Immature natural killer cell (primary cell): ENCODE data around the gene DOCK10. TPM values are rescaled to one million over a fixed set of nuclear protein-coding genes. Genes with fewer than 3 reads are reported as not detected.

Experiments
- DNase-seq, 3 donors: peaks; one replicate each; pipeline ENCODE4 v3.0.0; 2022; ENCODE audit warnings: mixed read lengths in 1 of 3
- H3K27ac Mint-ChIP-seq, 6 donors: one replicate each; pipeline ENCODE4 v1.8.0; 2020; ENCODE audit warnings: mixed read lengths in 6 of 6, mild to moderate bottlenecking in 5 of 6, inconsistent platforms in 4 of 6, moderate library complexity in 3 of 6
- H3K27me3 Mint-ChIP-seq, 3 donors: one replicate each; pipeline ENCODE4 v1.8.0; 2020 to 2021; ENCODE audit warnings: low read depth in 3 of 3, mild to moderate bottlenecking in 3 of 3, mixed read lengths in 3 of 3, moderate library complexity in 3 of 3, inconsistent platforms in 1 of 3
- H3K36me3 Mint-ChIP-seq, 3 donors: one replicate each; pipeline ENCODE4 v1.8.0; 2020; ENCODE audit warnings: mixed read lengths in 3 of 3, inconsistent platforms in 2 of 3, mild to moderate bottlenecking in 2 of 3
- H3K4me1 Mint-ChIP-seq, 2 donors: one replicate each; pipeline ENCODE4 v1.8.0; 2020; ENCODE audit warnings: inconsistent platforms in 2 of 2, mild to moderate bottlenecking in 2 of 2, mixed read lengths in 2 of 2, moderate library complexity in 1 of 2
- H3K4me3 Mint-ChIP-seq, 5 donors: one replicate each; pipeline ENCODE4 v1.8.0; 2020; ENCODE audit warnings: mild to moderate bottlenecking in 5 of 5, mixed read lengths in 5 of 5, inconsistent platforms in 3 of 5, moderate library complexity in 3 of 5
- H3K9me3 Mint-ChIP-seq, 6 donors: one replicate each; pipeline ENCODE4 v1.8.0; 2020; ENCODE audit warnings: mild to moderate bottlenecking in 6 of 6, mixed read lengths in 6 of 6, inconsistent platforms in 4 of 6, moderate library complexity in 3 of 6
- polyA plus RNA-seq, 3 donors: library from polyadenylated mRNA; unstranded; fragments of 300-500 nt; fragmentation: Illumina TruSeq; gene quantifications; one replicate each; pipeline ENCODE4 v1.2.3, GENCODE V29; 2021

Gene DOCK10
- polyA plus RNA-seq, 3 donors from 2014 or later = 10.2 to 61.9 (median 22.9) TPM

GRCh38 chr2:224820283-224820991, 221.8 kb downstream of the DOCK10 start:
- DNase-seq = no peak
- H3K27me3 Mint-ChIP-seq = peaks cover 0 to 7% (median 0%) of the 10 kb centered on the region in 3 donors
- H3K27ac Mint-ChIP-seq = peak overlapping the region in 1 of 6 donors; percentile 73
- no peak overlapping the region for H3K4me3 Mint-ChIP-seq
- H3K4me1 Mint-ChIP-seq = no peaks in the 10 kb centered on the region
- no peaks in the 10 kb centered on the region for H3K9me3 Mint-ChIP-seq
- H3K36me3 Mint-ChIP-seq = peaks cover 16 to 61% (median 20%) of the 10 kb centered on the region in 3 donors

GRCh38 chr2:224819075-224819474, 223.2 kb downstream of the DOCK10 start:
- H3K4me1 Mint-ChIP-seq = no peaks in the 10 kb centered on the region
- H3K36me3 Mint-ChIP-seq = peaks cover 21 to 61% (median 21%) of the 10 kb centered on the region in 3 donors
- peaks cover 0 to 2% (median 0%) of the 10 kb centered on the region in 3 donors for H3K27me3 Mint-ChIP-seq
- no peak for DNase-seq
- peak overlapping the region in 2 of 6 donors; percentile 1 to 77 for H3K27ac Mint-ChIP-seq
- H3K4me3 Mint-ChIP-seq = no peak overlapping the region
- H3K9me3 Mint-ChIP-seq = no peaks in the 10 kb centered on the region

- H3K9me3 Mint-ChIP-seq = no peaks in the 10 kb centered on the region
- no peak for DNase-seq
- H3K36me3 Mint-ChIP-seq = peaks cover 21 to 66% (median 26%) of the 10 kb centered on the region in 3 donors
- no peak overlapping the region for H3K4me3 Mint-ChIP-seq
- peak overlapping the region in 1 of 6 donors; percentile 21 for H3K27ac Mint-ChIP-seq
- H3K27me3 Mint-ChIP-seq = peaks cover 0 to 2% (median 0%) of the 10 kb centered on the region in 3 donors
- no peaks in the 10 kb centered on the region for H3K4me1 Mint-ChIP-seq
Measured at GRCh38 chr2:224817676-224818075, 224.6 kb downstream of the DOCK10 start.

GRCh38 chr2:224816816-224817215, 225.5 kb downstream of the DOCK10 start:
- DNase-seq = no peak
- peaks cover 0 to 2% of the 10 kb centered on the region in 2 donors for H3K4me1 Mint-ChIP-seq
- H3K27me3 Mint-ChIP-seq = peaks cover 0 to 2% (median 0%) of the 10 kb centered on the region in 3 donors
- peak overlapping the region in 4 of 6 donors; percentile 8 to 50 (median 26) for H3K27ac Mint-ChIP-seq
- peaks cover 27 to 64% (median 31%) of the 10 kb centered on the region in 3 donors for H3K36me3 Mint-ChIP-seq
- H3K9me3 Mint-ChIP-seq = no peaks in the 10 kb centered on the region
- no peak overlapping the region for H3K4me3 Mint-ChIP-seq

- Mint-ChIP-seq H3K27ac (no peak overlapping the region), H3K27me3 (peaks cover 0 to under 1% (median 0%) of the 10 kb centered on the region in 3 donors), H3K36me3 (peaks cover 22 to 56% (median 33%) of the 10 kb centered on the region in 3 donors), H3K4me3 (no peak overlapping the region), H3K9me3 (peaks cover 0 to 2% (median 0%) of the 10 kb centered on the region in 6 donors), H3K4me1 (peaks cover 0 to 3% of the 10 kb centered on the region in 2 donors)
- no peak for DNase-seq
Measured at GRCh38 chr2:224813578-224813977, 228.7 kb downstream of the DOCK10 start.

- H3K27ac Mint-ChIP-seq = peak overlapping the region in 1 of 6 donors; percentile 5
- peaks cover 0 to 1% (median 0%) of the 10 kb centered on the region in 3 donors for H3K27me3 Mint-ChIP-seq
- no peak overlapping the region for H3K4me3 Mint-ChIP-seq
- DNase-seq = no peak
- H3K36me3 Mint-ChIP-seq = peaks cover 10 to 54% (median 20%) of the 10 kb centered on the region in 3 donors
- H3K9me3 Mint-ChIP-seq = peaks cover 0 to 2% (median 0%) of the 10 kb centered on the region in 6 donors
- peaks cover 0 to 3% of the 10 kb centered on the region in 2 donors for H3K4me1 Mint-ChIP-seq
Measured at GRCh38 chr2:224807153-224807964, 234.9 kb downstream of the DOCK10 start.

- H3K9me3 Mint-ChIP-seq = no peaks in the 10 kb centered on the region
- no peak overlapping the region for H3K4me3 Mint-ChIP-seq
- peaks cover 5 to 59% (median 35%) of the 10 kb centered on the region in 3 donors for H3K36me3 Mint-ChIP-seq
- H3K27me3 Mint-ChIP-seq = peaks cover 0 to 1% (median 0%) of the 10 kb centered on the region in 3 donors
- no peak for DNase-seq
- H3K27ac Mint-ChIP-seq = no peak overlapping the region
- no peaks in the 10 kb centered on the region for H3K4me1 Mint-ChIP-seq
Measured at GRCh38 chr2:224803930-224804329, 238.3 kb downstream of the DOCK10 start.

GRCh38 chr2:224802407-224802806, 239.9 kb downstream of the DOCK10 start:
- H3K4me1 Mint-ChIP-seq = no peaks in the 10 kb centered on the region

GRCh38 chr2:224801360-224801759, 240.9 kb downstream of the DOCK10 start:
- Mint-ChIP-seq H3K4me3 (no peak overlapping the region), H3K9me3 (no peaks in the 10 kb centered on the region), H3K27me3 (peaks cover 0 to 2% (median 0%) of the 10 kb centered on the region in 3 donors), H3K27ac (no peak overlapping the region), H3K36me3 (peaks cover 14 to 63% (median 36%) of the 10 kb centered on the region in 3 donors), H3K4me1 (no peaks in the 10 kb centered on the region)
- DNase-seq = no peak

More at GRCh38 chr2:224802407-224802806, 239.9 kb downstream of the DOCK10 start:
- DNase-seq = no peak
- no peak overlapping the region for H3K4me3 Mint-ChIP-seq
- no peak overlapping the region for H3K27ac Mint-ChIP-seq
- no peaks in the 10 kb centered on the region for H3K9me3 Mint-ChIP-seq
- H3K36me3 Mint-ChIP-seq = peaks cover 12 to 59% (median 35%) of the 10 kb centered on the region in 3 donors
- peaks cover 0 to 2% (median 0%) of the 10 kb centered on the region in 3 donors for H3K27me3 Mint-ChIP-seq

- Mint-ChIP-seq H3K4me1 (no peaks in the 10 kb centered on the region), H3K36me3 (peaks cover 16 to 67% (median 43%) of the 10 kb centered on the region in 3 donors), H3K27ac (peak overlapping the region in 1 of 6 donors; percentile 17), H3K4me3 (no peak overlapping the region), H3K9me3 (no peaks in the 10 kb centered on the region), H3K27me3 (peaks cover 0 to 2% (median 0%) of the 10 kb centered on the region in 3 donors)
- no peak for DNase-seq
Measured at GRCh38 chr2:224799691-224800090, 242.6 kb downstream of the DOCK10 start.

- peaks cover 27 to 72% (median 57%) of the 10 kb centered on the region in 3 donors for H3K36me3 Mint-ChIP-seq
- H3K9me3 Mint-ChIP-seq = no peaks in the 10 kb centered on the region
- H3K4me3 Mint-ChIP-seq = no peak overlapping the region
Measured at GRCh38 chr2:224798180-224798579, 244.1 kb downstream of the DOCK10 start.

GRCh38 chr2:224796695-224797305, 245.5 kb downstream of the DOCK10 start:
- Mint-ChIP-seq H3K27me3 (peaks cover 0 to 2% (median 0%) of the 10 kb centered on the region in 3 donors), H3K4me1 (no peaks in the 10 kb centered on the region), H3K27ac (peak overlapping the region in 2 of 6 donors; percentile 6 to 23), H3K9me3 (no peaks in the 10 kb centered on the region), H3K36me3 (peaks cover 27 to 61% (median 53%) of the 10 kb centered on the region in 3 donors), H3K4me3 (no peak overlapping the region)
- DNase-seq = no peak

More at GRCh38 chr2:224798180-224798579, 244.1 kb downstream of the DOCK10 start:
- DNase-seq = no peak
- Mint-ChIP-seq H3K27ac (peak overlapping the region in 2 of 6 donors; percentile 14 to 44), H3K4me1 (no peaks in the 10 kb centered on the region), H3K27me3 (peaks cover 0 to 2% (median 0%) of the 10 kb centered on the region in 3 donors)

GRCh38 chr2:224793946-224794345, 248.3 kb downstream of the DOCK10 start:
- Mint-ChIP-seq H3K36me3 (peaks cover 28 to 58% (median 42%) of the 10 kb centered on the region in 3 donors), H3K4me1 (no peaks in the 10 kb centered on the region), H3K27me3 (peaks cover 0 to 2% (median 0%) of the 10 kb centered on the region in 3 donors), H3K27ac (no peak overlapping the region), H3K4me3 (no peak overlapping the region), H3K9me3 (no peaks in the 10 kb centered on the region)
- DNase-seq = no peak
